NCI-H748 (cell line): ENCODE data around the gene CAMKK1.

ENCODE experiments used
- DNase-seq: peaks from one replicate; lab custom pipeline; 2025; ENCODE audit not compliant: unreplicated experiment; lab: John Stamatoyannopoulos, UW

CAMKK1 gene

GRCh38 chr17:3814361-3814760 lies 78.5 kb downstream of the CAMKK1 start:
- no peak for DNase-seq

- DNase-seq: no peak
These were observed 79.7 kb downstream of the CAMKK1 start for GRCh38 chr17:3813171-3813570.

- DNase-seq: no peak
These were observed 80.1 kb downstream of the CAMKK1 start for GRCh38 chr17:3812771-3813170.

GRCh38 chr17:3812284-3812683 lies 80.6 kb downstream of the CAMKK1 start:
- no peak for DNase-seq
